K562 treated with DMSO at 1 percent for 12 hours (cell line): ENCODE results near the gene PLD3. TPM values are rescaled to one million over a fixed set of nuclear protein-coding genes. Genes with fewer than 3 reads are reported as not detected.

Experiments
- total RNA-seq: library from RNA; unstranded; fragments of 300-600 nt; gene quantifications from 2 replicates; pipeline ENCODE4 v1.2.3, GENCODE V29; 2022; ENCODE audit not compliant: insufficient read depth

Gene PLD3
- 635 and 828 TPM in 2 replicates for total RNA-seq

DNA sequence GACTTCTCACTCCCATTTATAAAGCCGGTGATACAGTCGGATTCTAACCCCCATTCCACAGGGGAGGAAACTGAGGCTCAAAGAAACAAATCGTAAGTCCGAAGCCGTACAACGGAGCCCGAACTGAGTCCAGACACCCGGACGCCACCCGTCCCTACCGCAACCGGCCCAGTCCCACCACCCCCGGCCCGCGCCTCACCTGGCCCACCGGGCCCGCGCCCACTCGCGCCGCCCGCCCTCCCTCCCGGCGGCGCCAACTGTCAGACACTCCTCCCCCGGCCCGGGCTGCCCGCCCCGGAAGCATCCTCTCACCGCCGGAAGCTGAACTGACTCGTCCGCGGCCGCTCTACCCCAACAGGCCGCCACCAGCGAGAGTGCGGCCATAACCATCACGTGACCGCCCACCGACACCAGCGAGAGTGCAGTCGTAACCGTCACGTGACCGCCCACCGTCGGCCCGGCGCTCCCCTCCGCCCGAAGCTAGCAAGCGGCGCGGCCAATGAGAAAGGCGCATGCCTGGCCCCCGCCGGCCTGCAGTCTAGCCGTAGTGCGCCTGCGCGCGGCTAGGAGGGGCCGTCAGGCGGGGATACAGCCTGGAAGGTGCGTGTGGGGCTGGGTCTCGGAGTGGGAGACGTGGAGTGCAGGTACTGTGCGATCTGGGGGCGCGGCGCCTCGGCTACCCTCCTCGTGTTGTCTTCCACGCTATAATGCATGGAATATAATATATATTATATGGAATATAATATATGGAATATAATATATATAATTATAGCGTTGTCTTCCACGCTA lies at the start of gene PLD3, which contains the start of gene C19orf47:
TSS of gene PLD3 (plus strand) at position 571 of the 789 bp plus-strand sequence. CDS start 17,789 bp downstream, outside the sequence.
TSS of gene C19orf47 (minus strand) at position 273 of the 789 bp plus-strand sequence. CDS start 6,540 bp downstream, outside the sequence.

GRCh38 chr19:40390084-40390742 lies 41.7 kb downstream of the PLD3 start, which contains the start of gene HIPK4:
HIPK4 (minus strand) TSS chr19:40390181; CDS start chr19:40389902, 279 bp downstream.

DNA sequence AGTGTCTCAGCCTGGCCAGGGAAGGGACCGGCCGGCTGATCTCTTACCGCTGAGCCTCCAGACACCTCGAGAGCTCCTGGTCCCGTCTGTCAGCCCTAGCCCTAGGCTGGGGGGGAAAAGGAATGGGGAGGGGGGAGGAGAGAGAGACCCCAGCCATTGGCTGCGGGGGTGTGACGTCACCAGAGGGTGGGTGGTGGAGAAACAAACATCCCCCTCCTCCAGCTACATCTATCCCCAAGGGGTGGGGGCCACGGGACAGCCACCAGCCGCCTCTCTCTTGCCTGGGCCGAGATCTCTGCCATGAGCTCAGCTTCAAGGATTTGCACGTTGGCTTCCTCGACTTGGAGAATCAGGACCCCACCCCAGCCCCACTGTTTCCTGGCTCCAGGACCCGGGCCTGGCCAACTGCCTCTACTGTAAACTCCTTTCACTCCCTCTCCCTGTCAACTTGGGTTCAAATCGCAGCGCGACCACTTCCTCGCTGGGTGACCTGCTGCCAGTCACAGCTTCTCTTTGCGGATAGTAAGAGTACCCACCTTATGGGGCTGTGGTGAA lies 64.9 kb downstream of the PLD3 start, which contains the start of gene PRX:
TSS of gene PRX (minus strand) at position 88 of the 555 bp plus-strand sequence. CDS start 5,446 bp downstream, outside the sequence.

GRCh38 chr19:40425450-40426287 lies 77.2 kb downstream of the PLD3 start, which contains the start of gene SERTAD1:
SERTAD1 (minus strand) TSS chr19:40425992; CDS start chr19:40423546, 2,446 bp downstream.

Other genes with a start within 250 kb of the PLD3 start
- gene MAP3K10, start 157.3 kb upstream of the PLD3 start, total RNA-seq, result 13.6 and 16.6 TPM in 2 replicates
- not detected in 2 replicates for gene TTC9B, start 130.3 kb upstream of the PLD3 start, total RNA-seq
- gene CCNP, start 122.0 kb upstream of the PLD3 start, total RNA-seq, result not detected in 2 replicates
- 18.8 and 58.1 TPM in 2 replicates for gene AKT2, start 63.4 kb upstream of the PLD3 start, total RNA-seq
- 11.3 and 21.5 TPM in 2 replicates for gene C19orf47, start 298 bp upstream of the PLD3 start, total RNA-seq
- 1.00 TPM in 1 of 2 replicates, not detected in the other for gene HIPK4, start 41.5 kb downstream of the PLD3 start, total RNA-seq
- gene PRX, start 64.7 kb downstream of the PLD3 start, total RNA-seq, result 4.7 and 6.4 TPM in 2 replicates
- gene SERTAD1, start 77.3 kb downstream of the PLD3 start, total RNA-seq, result 35.0 and 44.4 TPM in 2 replicates
- 26.1 and 27.1 TPM in 2 replicates for gene SERTAD3, start 95.6 kb downstream of the PLD3 start, total RNA-seq
- 668 and 1,140 TPM in 2 replicates for gene BLVRB, start 117.0 kb downstream of the PLD3 start, total RNA-seq
- 1.8 and 2.9 TPM in 2 replicates for gene SPTBN4, start 118.3 kb downstream of the PLD3 start, total RNA-seq
- 88.2 and 101 TPM in 2 replicates for gene SHKBP1, start 228.2 kb downstream of the PLD3 start, total RNA-seq